Jurkat, Clone E6-1 (cell line): Measurements from ENCODE around the gene RCAN3.
"Not testable (repeated sequence)": the region's sequence is repeated elsewhere in the genome, so short reads cannot be mapped to it uniquely, and the experiment has no call there.

Source experiments
- DNase-seq: peaks from one replicate; pipeline ENCODE4 v3.0.0-alpha.2; 2011; ENCODE audit warnings: low read depth, low spot score
- H3K4me3 ChIP-seq: 2 replicates; pipeline ENCODE4 v1.5.1; 2011; ENCODE audit warnings: mild to moderate bottlenecking, low read length, control low read depth, moderate library complexity

The RCAN3 gene

DNA sequence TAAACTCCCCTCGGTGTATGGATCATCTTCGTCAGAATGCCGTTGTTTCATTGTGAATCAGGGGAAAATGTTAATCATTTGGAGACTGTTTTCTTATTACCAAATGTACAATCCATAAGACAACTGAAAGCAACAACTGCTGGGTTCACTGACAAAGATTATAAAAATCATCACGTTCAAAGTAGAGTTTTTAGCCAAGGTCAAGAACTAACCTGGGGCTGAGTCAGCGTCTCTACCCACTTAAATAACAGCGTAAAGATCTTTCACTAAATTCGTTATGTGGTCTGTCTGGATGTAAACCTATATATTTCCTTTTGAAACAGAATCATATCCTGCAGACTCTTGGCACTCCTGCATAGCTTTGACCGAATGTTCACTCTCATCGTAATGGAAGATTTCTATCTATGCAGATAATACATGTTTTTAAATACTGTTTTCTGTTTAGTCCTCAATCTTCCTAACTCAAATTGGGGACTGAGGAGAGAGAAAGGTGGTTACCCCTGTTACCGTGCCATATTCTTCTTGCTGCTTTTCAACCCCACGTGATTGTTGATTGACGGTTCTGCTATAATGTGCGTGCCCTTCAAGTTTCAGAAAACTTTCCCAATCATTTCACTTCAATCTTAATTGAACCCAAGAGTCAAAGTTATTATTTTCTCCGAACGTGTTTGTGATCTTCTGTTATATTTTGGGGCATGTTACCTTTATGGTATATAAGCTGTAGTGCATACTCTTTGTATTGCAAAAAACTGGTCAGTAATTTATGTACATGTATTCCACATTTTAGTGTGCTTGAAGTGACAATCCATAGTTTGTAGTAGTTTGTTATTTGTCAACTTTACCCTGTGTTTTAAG lies 37.6 kb downstream of the RCAN3 start:
- DNase-seq = no peak
- no peak overlapping the region for H3K4me3 ChIP-seq

DNA sequence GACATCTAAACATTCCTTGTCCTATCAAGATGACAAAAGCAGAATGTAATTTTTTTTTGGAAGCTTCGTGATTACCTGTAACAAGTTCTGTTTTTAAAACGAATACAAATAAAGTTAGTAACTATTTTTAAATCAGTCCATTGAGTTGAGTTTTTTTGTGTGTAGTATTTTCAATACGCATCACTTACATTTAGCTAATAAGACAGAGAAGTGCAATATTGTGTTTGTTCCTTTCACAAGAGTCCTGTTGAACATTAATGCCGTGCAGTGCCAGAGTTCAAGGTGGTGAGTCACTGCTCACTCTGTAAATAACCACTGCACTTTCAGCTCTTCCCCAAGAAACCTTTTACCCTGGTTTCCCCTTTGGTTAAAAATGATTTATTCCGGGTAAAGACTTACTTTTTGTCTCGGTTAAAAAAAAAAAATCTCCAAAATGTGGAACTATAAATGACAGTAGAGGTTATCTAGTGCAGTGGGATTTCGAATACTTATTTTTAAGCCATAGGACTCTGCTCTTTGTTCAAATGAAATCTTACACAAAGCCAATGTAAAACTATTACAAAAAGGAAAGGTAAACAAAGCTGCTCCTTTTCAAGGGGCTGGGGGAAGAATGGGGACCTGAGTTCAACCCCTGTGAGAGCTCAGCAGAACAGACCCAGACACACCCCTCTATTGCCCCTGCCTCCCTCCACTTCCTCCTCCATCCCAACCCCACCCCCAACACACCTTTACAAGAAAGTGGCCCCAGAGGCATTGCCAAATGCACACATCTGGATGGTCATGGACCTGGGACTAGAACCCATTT lies 38.5 kb downstream of the RCAN3 start:
- H3K4me3 ChIP-seq = no peak overlapping the region
- DNase-seq = no peak

DNA sequence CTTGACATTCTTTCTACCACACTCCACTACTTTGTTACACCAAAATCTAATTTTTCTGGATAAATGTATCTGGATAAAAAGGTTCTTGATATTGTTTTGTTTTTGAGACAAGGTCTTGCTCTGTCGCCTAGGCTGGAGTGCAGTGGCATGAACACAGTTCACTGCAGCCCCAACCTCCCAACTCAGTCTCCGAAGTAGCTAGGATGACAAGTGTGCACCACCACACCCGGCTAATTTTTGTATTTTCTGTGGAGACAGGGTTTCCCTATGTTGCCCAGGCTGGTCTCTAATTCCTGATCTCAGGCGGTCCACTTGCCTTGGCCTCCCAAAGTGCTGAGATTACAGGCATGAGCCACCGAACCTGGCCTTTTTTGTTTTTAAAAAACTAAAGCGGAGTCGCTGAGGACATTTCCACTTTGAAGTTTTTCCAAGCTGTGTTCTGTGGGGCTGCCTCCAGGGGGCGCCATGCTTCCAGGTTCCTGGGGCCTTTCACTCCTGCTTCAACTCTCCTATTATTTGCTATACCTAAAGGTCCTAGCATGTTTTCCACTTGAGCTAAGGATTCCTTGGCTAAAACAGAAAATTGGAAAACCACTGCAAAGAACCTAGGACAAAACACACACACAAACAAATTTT lies 39.2 kb downstream of the RCAN3 start:
- no peak for DNase-seq
- H3K4me3 ChIP-seq = no peak overlapping the region

DNA sequence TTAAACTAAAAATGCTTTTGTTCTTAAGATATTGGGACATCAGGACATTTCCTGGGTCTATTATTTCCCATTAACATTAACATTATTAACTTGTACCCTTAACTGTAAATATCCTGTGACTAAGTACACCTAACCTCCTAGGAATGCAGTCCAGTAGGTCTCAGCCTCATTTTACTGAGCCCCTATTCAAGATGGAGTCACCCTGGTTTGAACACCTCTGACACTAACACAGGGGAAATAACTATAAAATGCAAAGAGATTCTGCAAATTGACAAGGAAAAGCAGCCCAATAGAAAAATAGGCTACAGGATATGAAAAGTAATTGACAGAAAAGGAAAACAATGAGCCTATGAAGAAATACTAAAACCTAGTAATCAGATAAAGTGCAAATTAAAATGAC lies 41.6 kb downstream of the RCAN3 start:
- H3K4me3 ChIP-seq = no peak overlapping the region
- DNase-seq = no peak

DNA sequence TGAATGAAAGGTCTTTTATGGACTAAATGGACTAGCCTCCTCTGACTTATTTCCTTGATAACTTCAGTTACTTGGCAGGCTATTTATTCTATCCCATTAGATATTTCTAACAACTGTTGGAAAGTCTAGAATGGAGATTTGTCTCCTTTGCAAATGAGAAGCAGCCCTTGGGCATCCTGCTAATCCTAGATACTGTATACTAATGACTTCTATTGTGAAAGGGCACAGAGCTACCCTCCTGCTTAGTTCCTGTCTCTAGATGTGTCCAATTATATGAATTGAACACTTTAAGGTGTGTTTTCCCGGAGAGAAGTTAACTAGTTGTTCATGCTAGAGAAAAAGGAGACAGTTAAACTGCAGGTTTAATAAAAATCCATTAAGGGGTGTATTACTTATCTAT lies 43.0 kb downstream of the RCAN3 start:
- no peak overlapping the region for H3K4me3 ChIP-seq
- DNase-seq = no peak

DNA sequence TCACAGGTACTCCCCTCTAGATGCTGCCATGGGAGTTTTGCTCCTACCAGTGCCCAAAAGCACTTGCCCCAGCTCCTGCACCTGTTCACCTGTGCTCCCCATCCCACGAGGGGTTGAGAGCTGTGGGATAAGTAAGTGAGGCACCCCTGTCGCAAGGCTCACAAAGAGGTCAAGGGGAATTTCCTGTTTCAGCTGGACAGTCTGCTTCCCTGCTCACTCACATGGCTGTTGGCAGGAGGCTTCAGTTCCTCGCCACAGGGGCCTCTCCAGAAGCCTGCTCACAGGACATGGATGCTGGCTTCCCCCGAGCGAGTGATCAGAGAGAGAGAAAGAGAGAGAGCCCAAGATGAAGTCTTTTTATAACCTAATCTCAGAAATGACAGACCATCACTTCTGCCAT lies 44.6 kb downstream of the RCAN3 start:
- DNase-seq = no peak
- H3K4me3 ChIP-seq = no peak overlapping the region

DNA sequence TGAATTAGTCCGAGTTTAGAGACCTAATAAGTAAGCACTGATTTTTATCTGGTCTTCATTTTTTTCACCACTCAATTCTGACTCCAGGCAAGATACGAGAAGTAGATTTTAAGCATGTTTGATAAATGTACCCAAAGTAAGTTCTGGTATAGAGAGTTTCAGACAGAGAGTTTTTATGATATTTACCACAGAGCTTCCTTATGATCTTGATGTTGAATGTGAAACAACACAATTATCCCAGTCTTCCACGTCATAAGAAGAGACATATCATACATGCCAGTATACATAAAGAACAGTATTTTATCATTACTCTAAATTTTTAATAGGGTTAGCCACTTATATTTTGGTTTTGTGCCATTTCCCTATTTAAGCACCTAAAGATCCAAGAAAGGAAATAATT lies 45.4 kb downstream of the RCAN3 start:
- H3K4me3 ChIP-seq = no peak overlapping the region
- no peak for DNase-seq

DNA sequence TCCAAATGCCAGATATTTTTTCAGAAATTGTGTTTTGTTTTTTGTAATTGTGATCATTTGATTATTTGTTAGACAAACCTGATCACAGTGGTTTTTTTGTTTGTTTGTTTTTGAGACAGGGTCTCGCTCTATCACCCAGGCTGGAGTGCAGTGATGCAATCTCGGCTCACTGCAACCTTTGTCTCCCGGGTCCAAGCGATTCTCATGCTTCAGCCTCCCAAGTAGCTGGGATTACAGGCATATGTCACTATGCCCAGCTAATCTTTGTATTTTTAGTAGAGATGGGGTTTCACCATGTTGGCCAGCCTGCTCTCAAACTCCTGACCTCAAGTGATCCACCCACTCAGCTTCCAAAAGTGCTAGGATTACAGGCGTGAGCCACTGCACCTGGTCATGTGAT lies 46.6 kb downstream of the RCAN3 start:
- not testable (repeated sequence) for DNase-seq, H3K4me3 ChIP-seq

DNA sequence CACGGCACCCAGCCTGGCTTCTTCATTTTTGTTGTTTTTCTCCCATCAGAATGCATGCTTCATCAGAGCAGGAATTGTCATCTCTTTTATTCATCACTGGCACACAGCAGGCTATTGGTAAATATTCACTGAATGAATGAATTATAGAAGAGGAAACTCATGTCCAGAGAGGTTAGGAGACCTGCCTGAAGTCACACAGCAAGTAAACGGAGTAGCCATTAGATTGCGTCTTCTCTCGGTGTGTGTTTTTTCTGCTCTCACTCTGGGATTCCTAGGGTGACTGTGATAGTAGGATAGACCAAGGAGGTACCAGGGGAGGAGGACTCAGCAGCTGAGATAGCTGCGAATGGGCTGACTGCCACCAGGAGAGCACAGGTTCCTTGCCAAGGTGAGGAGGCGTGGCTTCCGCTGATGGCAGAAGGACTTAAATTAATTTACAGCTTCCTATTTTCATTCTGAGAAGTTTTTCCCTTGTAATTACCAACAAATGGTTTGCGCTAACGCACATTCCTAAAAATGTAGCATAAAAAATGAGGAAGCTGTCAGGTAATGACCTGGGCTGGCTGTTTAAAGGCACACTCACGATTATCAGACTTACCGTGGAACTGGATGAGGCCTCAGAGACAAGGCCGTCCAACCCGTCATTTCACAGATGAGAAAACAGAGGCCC lies 48.8 kb downstream of the RCAN3 start:
- no peak overlapping the region for H3K4me3 ChIP-seq
- no peak for DNase-seq

DNA sequence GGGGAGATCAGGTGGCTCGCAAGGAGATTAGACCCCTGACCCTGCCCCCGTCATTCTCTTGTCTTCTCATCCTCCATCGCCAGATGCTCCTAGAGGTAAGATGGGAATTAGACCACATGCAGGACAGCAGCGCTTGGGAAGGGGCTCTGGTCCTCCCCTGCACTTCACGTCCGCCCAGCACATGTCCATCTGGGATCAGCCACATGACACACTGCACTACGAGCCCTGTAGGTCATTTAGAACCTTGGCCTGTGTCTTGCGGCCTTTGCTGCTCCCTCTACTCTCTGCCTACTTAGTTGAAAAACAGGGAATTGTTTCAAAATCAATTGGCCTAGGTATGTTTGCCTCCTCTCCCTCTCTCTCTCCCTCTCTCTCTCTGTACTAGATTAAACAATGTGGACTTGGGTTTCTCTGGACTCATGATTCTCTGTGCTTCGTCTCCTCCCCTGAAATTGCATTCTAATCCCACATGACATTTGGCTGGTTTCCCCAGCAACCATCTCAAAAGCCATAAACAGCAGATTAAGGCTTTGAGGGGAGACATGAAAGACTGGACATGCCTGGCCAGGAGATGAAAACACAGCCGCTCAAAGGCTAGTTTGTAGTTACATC lies 49.4 kb downstream of the RCAN3 start:
- H3K4me3 ChIP-seq = no peak overlapping the region
- no peak for DNase-seq

DNA sequence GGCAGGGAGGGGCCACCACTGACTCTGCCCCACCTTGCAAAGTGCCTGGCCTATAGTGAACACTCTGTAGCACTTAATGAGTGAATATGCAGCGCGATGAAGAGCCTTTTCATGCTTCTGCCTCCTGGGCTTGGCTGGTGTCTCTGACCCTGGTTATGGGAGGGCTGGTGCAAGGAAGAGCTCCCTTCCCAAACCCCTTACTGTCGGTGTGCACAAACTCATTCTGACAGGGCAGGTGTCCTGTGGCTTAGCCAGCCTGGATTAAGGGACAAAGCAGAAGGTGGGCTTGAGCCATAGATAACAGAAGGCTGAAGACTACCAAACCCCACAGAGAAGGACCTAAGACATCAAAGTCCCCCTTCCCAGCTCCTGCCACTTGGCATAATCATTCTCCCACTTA lies 51.3 kb downstream of the RCAN3 start:
- no peak overlapping the region for H3K4me3 ChIP-seq
- no peak for DNase-seq

DNA sequence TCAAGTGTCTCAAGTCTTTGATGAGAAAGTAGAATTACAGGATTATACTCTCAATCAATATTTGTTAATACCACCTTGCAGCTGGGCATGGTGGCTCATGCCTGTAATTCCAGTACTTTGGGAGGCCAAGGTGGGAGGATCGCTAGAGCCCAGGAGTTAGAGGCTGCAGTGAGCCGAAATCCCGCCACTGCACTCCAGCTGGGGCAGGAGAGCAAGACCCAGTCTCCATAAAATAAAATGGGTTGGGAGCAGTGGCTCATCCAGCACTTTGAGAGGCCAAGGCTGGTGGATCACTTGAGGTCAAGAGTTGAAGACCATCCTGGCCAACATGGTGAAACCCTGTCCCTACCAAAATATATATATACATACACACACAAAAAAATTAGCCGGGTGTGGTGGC lies 52.1 kb downstream of the RCAN3 start:
- no peak overlapping the region for H3K4me3 ChIP-seq
- DNase-seq = no peak

DNA sequence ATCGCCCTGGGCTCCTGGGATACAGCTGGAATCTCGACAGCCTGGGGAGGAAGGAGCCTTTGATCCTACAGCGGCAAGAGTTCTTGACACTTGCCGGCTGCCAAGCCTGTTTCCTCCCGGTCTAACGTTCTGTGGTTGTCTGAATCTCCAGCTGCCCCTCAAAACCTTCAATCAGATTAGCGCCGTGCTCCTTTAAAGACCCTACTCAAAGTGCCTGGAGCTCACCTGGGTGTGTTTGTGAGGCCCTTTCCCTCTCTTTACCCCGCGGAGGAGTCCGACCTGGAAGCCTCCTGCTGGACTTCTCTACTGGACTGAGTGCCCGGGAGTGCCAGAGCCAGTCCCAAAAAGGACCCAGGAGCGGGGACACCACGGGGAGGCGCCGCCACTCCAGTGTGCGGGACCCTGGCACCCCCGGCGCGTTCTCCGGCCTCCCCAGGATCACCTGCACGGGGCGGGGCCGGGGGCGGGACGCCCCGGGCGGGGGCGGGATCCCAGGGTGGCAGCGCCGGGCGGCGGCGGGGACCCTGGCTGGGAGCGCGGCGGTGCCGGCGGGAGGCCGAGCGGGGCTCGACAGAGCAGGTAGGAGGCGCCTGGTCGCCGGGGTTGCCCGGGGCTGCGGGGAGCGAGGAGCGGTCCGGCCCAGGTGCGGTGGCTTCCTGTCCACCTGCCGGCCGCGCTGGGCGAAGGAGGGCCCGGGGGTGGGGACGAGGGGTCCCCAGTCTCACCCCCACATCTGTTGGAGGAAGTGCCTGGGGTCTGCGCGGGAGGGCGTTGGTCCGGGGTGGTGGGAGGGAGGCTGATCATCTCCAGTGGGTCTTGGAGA lies 53.2 kb downstream of the RCAN3 start, which contains the start of gene NCMAP:
TSS of gene NCMAP (plus strand) at position 497 of the 823 bp plus-strand sequence. CDS start 39,344 bp downstream, outside the sequence.
- no peak for DNase-seq
- H3K4me3 ChIP-seq = no peak within 1 kb of the TSS

DNA sequence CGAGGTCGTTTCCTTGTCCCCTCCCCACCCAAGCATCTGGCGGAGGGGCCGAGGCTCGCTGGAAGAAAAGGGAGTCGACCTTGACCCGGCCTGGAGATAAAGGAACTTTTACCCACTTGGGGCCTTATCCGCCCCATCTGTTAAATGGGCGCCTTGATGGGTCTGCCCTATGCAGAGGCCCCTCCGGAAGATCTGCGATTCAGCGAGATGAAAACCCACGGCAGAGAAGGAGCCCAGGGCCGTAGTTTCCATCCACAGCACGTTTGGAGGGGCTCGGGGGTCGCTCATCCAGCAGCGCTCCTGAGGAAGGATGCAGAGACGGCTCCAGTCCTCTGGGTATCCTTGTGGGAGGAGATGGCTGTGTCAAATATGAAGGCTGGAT lies 53.8 kb downstream of the RCAN3 start:
- DNase-seq = no peak
- no peak overlapping the region for H3K4me3 ChIP-seq

DNA sequence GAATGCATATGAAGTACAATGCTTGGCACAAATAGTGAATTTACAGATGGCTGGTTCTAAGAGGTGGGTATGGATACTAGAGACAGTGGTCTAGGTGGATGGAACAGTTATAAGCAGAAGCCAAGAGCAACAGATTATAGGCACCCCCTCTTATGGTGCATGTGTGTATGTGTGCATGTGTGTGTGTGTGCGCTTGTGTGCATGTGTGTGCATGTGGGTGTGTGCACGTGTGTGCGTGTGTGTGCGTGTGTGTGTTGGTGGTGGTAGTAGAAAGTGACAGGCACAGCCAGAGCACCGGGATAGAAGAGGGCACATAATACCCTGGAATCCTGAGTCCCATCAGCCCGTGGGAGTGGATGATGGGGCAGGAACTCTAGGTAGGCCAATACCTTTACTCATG lies 54.6 kb downstream of the RCAN3 start:
- no peak overlapping the region for H3K4me3 ChIP-seq
- DNase-seq = no peak

DNA sequence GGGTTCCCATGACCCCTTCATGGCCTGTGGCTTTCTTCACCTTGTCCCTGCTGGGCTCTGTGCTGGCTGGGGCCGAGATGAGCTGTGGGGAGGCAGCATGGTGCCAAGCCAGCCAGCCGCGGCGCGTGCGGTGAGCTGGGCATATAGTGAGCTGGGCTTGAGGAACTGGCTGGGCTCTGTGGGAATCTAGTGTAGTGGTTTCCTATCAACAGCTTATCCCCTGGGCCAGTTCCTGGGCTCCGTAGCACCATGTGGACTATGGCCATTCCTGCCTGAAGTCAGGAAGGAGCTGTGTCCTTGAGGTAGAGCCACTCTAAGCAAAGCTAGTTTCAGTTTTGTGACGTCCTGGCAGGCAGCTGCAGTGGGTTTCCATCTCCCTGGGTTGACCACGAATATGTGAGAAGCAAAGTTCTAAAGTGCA lies 55.1 kb downstream of the RCAN3 start:
- no peak for DNase-seq
- no peak overlapping the region for H3K4me3 ChIP-seq

DNA sequence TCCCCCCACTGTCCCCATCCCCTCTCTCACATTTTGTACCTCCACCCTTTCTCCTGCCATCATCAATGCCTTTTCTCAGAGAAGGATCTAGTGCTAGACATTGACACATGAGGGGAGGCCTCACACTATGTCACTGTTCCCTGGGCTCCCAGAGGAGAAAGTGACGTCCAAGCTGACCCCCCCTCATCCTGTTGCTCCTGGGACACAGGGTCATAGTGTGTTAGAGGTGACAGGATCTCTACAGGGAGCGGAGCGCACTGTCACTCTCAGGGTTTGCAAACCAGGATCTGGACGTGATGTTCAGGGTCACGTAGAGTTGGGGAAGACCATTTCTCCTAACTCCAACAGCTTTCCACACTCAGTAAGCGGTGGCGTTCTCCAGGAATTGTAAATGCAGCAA lies 55.8 kb downstream of the RCAN3 start:
- no peak overlapping the region for H3K4me3 ChIP-seq
- DNase-seq = no peak
